GM12891 (cell line): ENCODE data around the gene SH3GLB2.

ENCODE experiments used
- POLR2A ChIP-seq: IDR thresholded peaks from 2 replicates; pipeline ENCODE4 v1.6.1; 2011; ENCODE audit warnings: low read depth, low read length, control low read depth
- POLR2AphosphoS5 ChIP-seq: IDR thresholded peaks from 2 replicates; pipeline ENCODE4 v1.6.1; 2011; ENCODE audit warnings: low read depth, low read length, control low read depth
- SPI1 ChIP-seq: IDR thresholded peaks from 2 replicates; pipeline ENCODE4 v1.6.1; 2011; ENCODE audit warnings: low read depth, low read length, control low read depth
- TAF1 ChIP-seq: IDR thresholded peaks from 2 replicates; pipeline ENCODE4 v1.6.1; 2011; ENCODE audit warnings: low read depth, low read length, control low read depth

- TF ChIP-seq POLR2A, result no peak
- TF ChIP-seq POLR2AphosphoS5, result no peak
- no peak for TF ChIP-seq SPI1
- TF ChIP-seq TAF1, result no peak
Observed at GRCh38 chr9:129073404-129073803, 45.3 kb upstream of the SH3GLB2 start.
